Right lobe of liver (tissue), 6 donors: ENCODE measurements around the gene MRGPRD. TPM values are rescaled to one million over a fixed set of nuclear protein-coding genes. Genes with fewer than 3 reads are reported as not detected.

Source experiments
- ATAC-seq, 4 donors: fragments of 200-7000 bp; cut with Tn5 transposase; one replicate each; pipeline ENCODE4 v1.9.1; 2020; ENCODE audit warnings: mild to moderate bottlenecking in 4 of 4, moderate library complexity in 4 of 4
- DNase-seq, 3 donors: peaks; one replicate each; pipeline ENCODE4 v3.0.0-alpha.2; 2020
- H3K27ac ChIP-seq, 3 donors: fragments of 200-600 bp; one replicate each; pipeline ENCODE4 v1.8.0; 2022
- H3K27me3 ChIP-seq, 2 donors: fragments of 200-600 bp; one replicate each; pipeline ENCODE4 v1.8.0; 2022
- H3K36me3 ChIP-seq, 4 donors: fragments of 200-600 bp; sonication (generic) in 1 of 4; one replicate each; pipeline versions ENCODE4 v1.5.1 to v1.8.0; 2017 to 2022; ENCODE audit warnings: control low read depth in 1 of 4
- H3K4me1 ChIP-seq, 4 donors: fragments of 200-600 bp; sonication (generic) in 1 of 4; one replicate each; pipeline versions ENCODE4 v1.5.1 to v1.8.0; 2017 to 2022; ENCODE audit warnings: control low read depth in 1 of 4
- H3K4me3 ChIP-seq, 3 donors: fragments of 200-600 bp; one replicate each; pipeline ENCODE4 v1.8.0; 2022
- H3K9me3 ChIP-seq, 4 donors: fragments of 200-600 bp; sonication (generic) in 1 of 4; one replicate each; pipeline versions ENCODE4 v1.5.1 to v1.8.0; 2017 to 2022; ENCODE audit warnings: control low read depth in 1 of 4
- POLR2A ChIP-seq: fragments of 450-650 bp; IDR thresholded peaks from one replicate; pipeline ENCODE4 v1.6.1; 2017; ENCODE audit warnings: antibody characterized with exemption, mild to moderate bottlenecking
- WGBS: methylation state at CpG from one replicate; pipeline ENCODE4 v1.1.6; 2018; ENCODE audit warnings: low coverage, low lambda C conversion rate; ENCODE audit not compliant: insufficient coverage; ENCODE audit errors: missing lambda C conversion rate; 5-methylcytosine and 5-hydroxymethylcytosine counted together
- intact Hi-C, 2 donors: fragments of 100-400 bp; cut with DNase I; formaldehyde crosslinking; loops; one replicate each; pipeline versions ENCODE4 v1.11.2 to v1.14.1; 2022
- total RNA-seq, 6 experiments: library from RNA; depleted of rRNA in 2 of 6; stranded (reverse); fragments of >200 nt in 2 of 6; fragmentation: NEBNext Ultra II Directional in 3 of 6; extraction: Animal tissue kit (Norgen Biotek cat#: 25700) in 3 of 6; gene quantifications; one replicate each; pipeline versions ENCODE4 v1.1.0 to v1.2.4, GENCODE V29; 2016 to 2023
- TF ChIP-seq, protein P1 (sequence below), 4 donors: fragments of 200-600 bp in 3 of 4; fragments of 450-650 bp in 1 of 4; IDR thresholded peaks; one replicate each; pipeline versions ENCODE4 v1.5.1 to v1.8.0; 2016 to 2022; ENCODE audit warnings: antibody characterized with exemption in 4 of 4, mild to moderate bottlenecking in 2 of 4
- donor health status: DM: no; HTN: yes; CAD: no.
- donor health status: DM: no; HTN: no; CAD: no.
- donor health status: DM: no; HTN: no; CAD: no.
- donor health status: DM: no; HTN: yes; CAD: no.
- donor health status: DM: no; HTN: yes; CAD: no.

The MRGPRD gene
- total RNA-seq, 6 experiments from 2014 or later = not detected

DNA sequence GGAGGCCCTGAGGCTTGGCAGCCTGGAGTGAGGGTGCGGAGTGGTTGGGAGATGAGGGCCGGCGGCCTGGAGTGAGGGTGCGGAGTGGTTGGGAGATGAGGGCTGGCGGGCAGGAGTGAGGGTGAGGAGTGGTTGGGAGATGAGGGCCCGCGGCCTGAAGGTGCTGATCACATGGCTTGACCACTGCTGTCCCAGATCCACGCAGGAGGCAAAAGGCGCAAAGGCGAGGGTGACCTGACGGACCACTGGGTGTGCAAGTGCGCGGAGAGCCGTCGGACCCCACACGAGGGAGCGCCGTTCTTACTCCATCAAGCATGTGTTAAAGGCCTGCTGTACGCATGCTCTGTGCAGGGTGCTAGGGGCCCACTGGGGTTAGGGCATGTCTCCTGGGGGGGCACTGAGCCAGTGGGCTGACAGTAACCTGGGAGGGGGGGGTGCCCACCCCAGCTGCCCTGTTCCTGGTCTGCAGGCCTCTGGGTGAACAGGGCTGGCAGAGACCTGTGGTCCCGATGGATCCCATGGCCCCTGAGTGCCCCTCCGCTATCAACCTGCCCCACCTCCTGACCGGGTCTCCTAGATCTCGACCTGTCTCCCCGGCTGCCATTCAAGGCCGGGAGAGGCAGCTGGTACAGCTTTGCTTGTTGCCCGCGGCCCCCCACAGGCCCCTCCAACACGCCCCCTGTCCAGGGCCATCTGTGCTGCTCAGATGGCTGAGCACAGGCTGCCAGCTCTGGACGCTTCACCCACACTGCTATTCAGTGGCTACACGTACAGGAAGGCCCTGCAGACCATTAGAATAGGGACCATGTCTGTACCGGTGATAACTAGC, 21.1 kb downstream of the MRGPRD start:
- ATAC-seq = no peak
- Histone ChIP-seq H3K4me3 (no peak overlapping the region), H3K4me1 (no peaks in the 10 kb centered on the region), H3K9me3 (no peaks in the 10 kb centered on the region), H3K36me3 (no peaks in the 10 kb centered on the region), H3K27ac (no peak overlapping the region), H3K27me3 (no peaks in the 10 kb centered on the region)
- intact Hi-C loops = no loop called here
- TF ChIP-seq, protein P1, sequence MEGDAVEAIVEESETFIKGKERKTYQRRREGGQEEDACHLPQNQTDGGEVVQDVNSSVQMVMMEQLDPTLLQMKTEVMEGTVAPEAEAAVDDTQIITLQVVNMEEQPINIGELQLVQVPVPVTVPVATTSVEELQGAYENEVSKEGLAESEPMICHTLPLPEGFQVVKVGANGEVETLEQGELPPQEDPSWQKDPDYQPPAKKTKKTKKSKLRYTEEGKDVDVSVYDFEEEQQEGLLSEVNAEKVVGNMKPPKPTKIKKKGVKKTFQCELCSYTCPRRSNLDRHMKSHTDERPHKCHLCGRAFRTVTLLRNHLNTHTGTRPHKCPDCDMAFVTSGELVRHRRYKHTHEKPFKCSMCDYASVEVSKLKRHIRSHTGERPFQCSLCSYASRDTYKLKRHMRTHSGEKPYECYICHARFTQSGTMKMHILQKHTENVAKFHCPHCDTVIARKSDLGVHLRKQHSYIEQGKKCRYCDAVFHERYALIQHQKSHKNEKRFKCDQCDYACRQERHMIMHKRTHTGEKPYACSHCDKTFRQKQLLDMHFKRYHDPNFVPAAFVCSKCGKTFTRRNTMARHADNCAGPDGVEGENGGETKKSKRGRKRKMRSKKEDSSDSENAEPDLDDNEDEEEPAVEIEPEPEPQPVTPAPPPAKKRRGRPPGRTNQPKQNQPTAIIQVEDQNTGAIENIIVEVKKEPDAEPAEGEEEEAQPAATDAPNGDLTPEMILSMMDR (IDR thresholded peaks at IDR 0.05) = no peak
- TF ChIP-seq POLR2A = no peak
- 94% methylated on average over 11 of the region's 31 CpGs for WGBS
- DNase-seq = peak in 1 of 3 donors; percentile 45

DNA sequence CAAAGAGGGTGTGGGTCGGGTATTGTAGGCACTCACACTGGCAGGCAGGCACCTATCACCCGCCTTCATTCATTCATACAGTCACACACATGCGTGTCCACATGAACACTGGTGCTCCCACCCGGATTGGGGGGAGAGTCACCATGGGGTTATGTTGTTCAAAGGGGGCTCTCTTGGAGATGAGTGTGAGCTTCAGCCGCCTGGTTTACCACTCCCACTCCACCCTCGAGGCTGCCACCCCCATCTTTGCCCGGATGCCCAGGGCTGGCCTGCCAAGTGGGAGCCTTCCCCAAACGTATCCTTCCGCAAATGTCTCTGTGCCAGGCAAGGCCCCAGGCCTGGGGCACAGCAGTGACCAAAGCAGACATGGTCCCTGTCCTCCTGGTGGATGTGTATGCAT, 22.6 kb downstream of the MRGPRD start:
- no peak for DNase-seq
- 100% methylated on average over 1 of the region's 9 CpGs for WGBS
- Histone ChIP-seq H3K4me3 (no peak overlapping the region), H3K4me1 (no peaks in the 10 kb centered on the region), H3K27ac (no peak overlapping the region), H3K27me3 (no peaks in the 10 kb centered on the region), H3K9me3 (no peaks in the 10 kb centered on the region), H3K36me3 (no peaks in the 10 kb centered on the region)
- TF ChIP-seq, protein P1 (IDR thresholded peaks at IDR 0.05) = no peak
- no peak for TF ChIP-seq POLR2A
- no peak for ATAC-seq
- intact Hi-C loops = no loop called here

DNA sequence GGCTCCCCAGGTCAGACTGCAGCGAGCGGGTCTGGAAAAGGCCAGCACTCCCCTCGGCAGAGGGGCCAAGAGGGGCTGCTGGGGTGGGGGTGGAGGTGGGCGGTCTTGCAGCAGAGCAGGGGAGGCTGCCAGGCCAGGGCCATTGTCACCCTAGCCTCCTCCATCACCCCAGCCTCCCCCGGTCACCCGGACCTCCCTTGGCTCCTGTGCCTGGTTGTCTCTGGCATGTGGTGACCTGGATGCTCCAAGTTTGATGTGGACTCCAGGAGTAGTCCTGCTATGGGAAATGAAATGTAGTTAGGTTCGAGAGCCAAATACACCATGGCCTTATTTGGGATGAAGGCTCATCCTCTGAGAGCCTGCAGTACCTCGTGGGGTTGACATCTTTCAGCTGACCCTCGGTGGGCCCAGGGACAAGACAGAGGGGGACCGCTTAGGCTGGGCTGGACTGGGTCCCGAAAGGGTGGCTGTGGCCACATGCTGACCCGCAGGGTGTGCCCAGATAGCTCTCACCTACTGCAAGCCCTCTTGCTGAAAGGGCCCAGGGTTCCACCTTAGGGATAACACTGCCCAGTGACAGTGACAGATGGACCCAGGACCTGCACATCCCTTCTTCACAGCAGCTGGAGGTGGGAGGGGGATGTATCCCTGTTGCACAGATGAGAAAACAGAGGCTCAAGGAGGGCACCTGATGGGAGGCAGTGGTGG, 24.1 kb downstream of the MRGPRD start:
- Histone ChIP-seq H3K36me3 (no peaks in the 10 kb centered on the region), H3K4me3 (no peak overlapping the region), H3K9me3 (no peaks in the 10 kb centered on the region), H3K27me3 (no peaks in the 10 kb centered on the region), H3K4me1 (no peaks in the 10 kb centered on the region), H3K27ac (no peak overlapping the region)
- no peak for ATAC-seq
- TF ChIP-seq, protein P1 (IDR thresholded peaks at IDR 0.05) = no peak
- TF ChIP-seq POLR2A = no peak
- intact Hi-C loops = no loop called here
- WGBS = no CpG with 5 or more reads among the region's 12 CpGs
- no peak for DNase-seq

DNA sequence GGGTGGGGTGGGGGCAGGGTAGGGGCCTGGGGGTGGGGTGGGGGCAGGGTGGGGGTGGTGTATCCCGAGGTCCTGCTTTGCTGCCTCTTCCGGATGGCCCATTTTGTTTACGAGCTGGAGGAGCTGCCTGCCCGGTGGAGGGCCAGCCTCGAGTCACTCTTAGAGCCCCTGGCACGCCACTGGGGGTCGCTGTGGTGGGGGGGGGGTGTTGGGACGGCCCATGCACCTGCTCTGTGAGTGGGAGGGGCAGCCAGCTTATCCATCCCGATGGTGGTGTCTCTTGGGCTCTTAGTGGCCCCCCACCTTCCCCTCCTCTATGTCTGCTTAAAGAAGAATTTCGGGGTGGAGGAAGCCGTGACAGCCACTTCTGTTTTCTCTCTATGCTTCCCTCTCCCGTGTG, 24.6 kb downstream of the MRGPRD start:
- Histone ChIP-seq H3K4me1 (no peaks in the 10 kb centered on the region), H3K27ac (no peak overlapping the region)

More for the DNA sequence above, 24.6 kb downstream of the MRGPRD start:
- WGBS = 0% methylated on average over 1 of the region's 12 CpGs
- intact Hi-C loops = no loop called here
- DNase-seq (no peak), ATAC-seq (peak in 1 of 4 donors; percentile 45)
- no peaks in the 10 kb centered on the region for H3K9me3 ChIP-seq
- no peak overlapping the region for H3K4me3 ChIP-seq
- no peaks in the 10 kb centered on the region for H3K36me3 ChIP-seq
- TF ChIP-seq POLR2A = no peak
- TF ChIP-seq, protein P1 (IDR thresholded peaks at IDR 0.05) = peak in 2 of 4 donors; percentile 5 to 6
- H3K27me3 ChIP-seq = no peaks in the 10 kb centered on the region
